Right ventricle myocardium inferior (tissue), 1 donor: ENCODE measurements around the gene EBI3. TPM values are rescaled to one million over a fixed set of nuclear protein-coding genes. Genes with fewer than 3 reads are reported as not detected.

ENCODE experiments used
- total RNA-seq: library from RNA; stranded (reverse); fragmentation: NEBNext Ultra II Directional; extraction: Animal tissue kit (Norgen Biotek cat#: 25700); gene quantifications from one replicate; pipeline ENCODE4 v1.2.1, GENCODE V29; 2021
- donor health status: DM: no; HTN: yes; CAD: no; lungs with severe emphysema.

Gene EBI3
- total RNA-seq, 1 donor from 2014 or later: 0.73 TPM

Other genes starting within 250 kb of the EBI3 start
- gene EEF2, start 244.1 kb upstream of the EBI3 start, total RNA-seq: 2,154 TPM
- gene PIAS4, start 221.8 kb upstream of the EBI3 start, total RNA-seq: 16.1 TPM
- gene ZBTB7A, start 162.6 kb upstream of the EBI3 start, total RNA-seq: 30.8 TPM
- gene MAP2K2, start 105.4 kb upstream of the EBI3 start, total RNA-seq: 138 TPM
- gene CREB3L3, start 75.9 kb upstream of the EBI3 start, total RNA-seq: not detected
- gene SIRT6, start 47.0 kb upstream of the EBI3 start, total RNA-seq: 10.4 TPM
- gene ANKRD24, start 46.8 kb upstream of the EBI3 start, total RNA-seq: 0.19 TPM
- 9.2 TPM for gene YJU2, start 17.6 kb downstream of the EBI3 start, total RNA-seq
- gene SHD, start 49.7 kb downstream of the EBI3 start, total RNA-seq: not detected
- gene TMIGD2, start 72.9 kb downstream of the EBI3 start, total RNA-seq: not detected
- gene FSD1, start 75.1 kb downstream of the EBI3 start, total RNA-seq: not detected
- gene STAP2, start 109.3 kb downstream of the EBI3 start, total RNA-seq: 4.3 TPM
- gene MPND, start 114.0 kb downstream of the EBI3 start, total RNA-seq: 21.0 TPM
- 22.0 TPM for gene SH3GL1, start 171.0 kb downstream of the EBI3 start, total RNA-seq
- gene CHAF1A, start 173.1 kb downstream of the EBI3 start, total RNA-seq: 5.9 TPM
- gene UBXN6, start 228.3 kb downstream of the EBI3 start, total RNA-seq: 119 TPM
- gene HDGFL2, start 242.8 kb downstream of the EBI3 start, total RNA-seq: 28.2 TPM